H9 (cell line): Measurements from ENCODE around the gene DPYD. TPM values are rescaled to one million over a fixed set of nuclear protein-coding genes. Genes with fewer than 3 reads are reported as not detected.

Experiments used
- DNase-seq: peaks from one replicate; pipeline ENCODE4 v3.0.0-alpha.2; 2017
- H2AFZ ChIP-seq: one replicate; pipeline ENCODE4 v1.6.1; 2013; ENCODE audit warnings: mild to moderate bottlenecking, low read length, control low read depth, moderate library complexity
- H2AK5ac ChIP-seq: 2 replicates; pipeline ENCODE4 v1.6.1; 2013; ENCODE audit warnings: low read length, control low read depth, mixed read lengths; ENCODE audit not compliant: insufficient read length
- H2BK120ac ChIP-seq: one replicate; pipeline ENCODE4 v1.6.1; 2013; ENCODE audit warnings: low read depth, mild to moderate bottlenecking, low read length, control low read depth, inconsistent platforms; ENCODE audit not compliant: poor library complexity, severe bottlenecking
- H2BK12ac ChIP-seq: 2 replicates; pipeline ENCODE4 v1.6.1; 2013; ENCODE audit warnings: low read length, control low read depth, mixed read lengths, low read depth; ENCODE audit not compliant: insufficient read length
- H2BK15ac ChIP-seq: 2 replicates; pipeline ENCODE4 v1.6.1; 2013; ENCODE audit warnings: low read depth, low read length, control low read depth
- H2BK20ac ChIP-seq: one replicate; pipeline ENCODE4 v1.6.1; 2013; ENCODE audit warnings: low read depth, mild to moderate bottlenecking, low read length, control low read depth, inconsistent platforms; ENCODE audit not compliant: poor library complexity, severe bottlenecking
- H2BK5ac ChIP-seq: 2 replicates; pipeline ENCODE4 v1.6.1; 2013; ENCODE audit warnings: low read length, control low read depth, mixed read lengths; ENCODE audit not compliant: insufficient read length
- H3K14ac ChIP-seq: 2 replicates; pipeline ENCODE4 v1.6.1; 2013; ENCODE audit warnings: low read length, control low read depth; ENCODE audit not compliant: insufficient read depth
- H3K18ac ChIP-seq: 2 replicates; pipeline ENCODE4 v1.6.1; 2013; ENCODE audit warnings: low read depth, mild to moderate bottlenecking, mixed read lengths, low read length, control low read depth; ENCODE audit not compliant: insufficient read length
- H3K23ac ChIP-seq: 2 replicates; pipeline ENCODE4 v1.6.1; 2013; ENCODE audit warnings: low read length, control low read depth, mixed read lengths, low read depth; ENCODE audit not compliant: insufficient read length
- H3K23me2 ChIP-seq: 2 replicates; pipeline ENCODE4 v1.6.1; 2013; ENCODE audit warnings: low read depth, mild to moderate bottlenecking, mixed read lengths, low read length, control low read depth; ENCODE audit not compliant: insufficient read length, poor library complexity, severe bottlenecking
- H3K27ac ChIP-seq: 2 replicates; pipeline ENCODE4 v1.5.1; 2013; ENCODE audit warnings: low read length, control low read depth, mixed read lengths, low read depth; ENCODE audit not compliant: insufficient read length
- H3K27me3 ChIP-seq: 2 replicates; pipeline ENCODE4 v1.6.1; 2013; ENCODE audit warnings: low read length, control low read depth, inconsistent platforms; ENCODE audit not compliant: insufficient read depth
- H3K4ac ChIP-seq: 2 replicates; pipeline ENCODE4 v1.6.1; 2013; ENCODE audit warnings: low read depth, mild to moderate bottlenecking, control low read depth, inconsistent platforms, low read length, moderate library complexity
- H3K4me1 ChIP-seq: 2 replicates; pipeline ENCODE4 v1.6.1; 2013; ENCODE audit warnings: low read length, control low read depth, inconsistent platforms; ENCODE audit not compliant: insufficient read depth
- H3K4me2 ChIP-seq: 2 replicates; pipeline ENCODE4 v1.6.1; 2013; ENCODE audit warnings: low read length, control low read depth, mixed read lengths; ENCODE audit not compliant: insufficient read length, insufficient read depth
- H3K56ac ChIP-seq: 2 replicates; pipeline ENCODE4 v1.6.1; 2013; ENCODE audit warnings: low read depth, mild to moderate bottlenecking, mixed read lengths, low read length, control low read depth; ENCODE audit not compliant: insufficient read length
- H3K79me1 ChIP-seq: 2 replicates; pipeline ENCODE4 v1.6.1; 2013; ENCODE audit warnings: low read depth, mild to moderate bottlenecking, moderate library complexity, low read length, control low read depth, inconsistent platforms; ENCODE audit not compliant: insufficient read depth, poor library complexity, severe bottlenecking
- H3K79me2 ChIP-seq: 2 replicates; pipeline ENCODE4 v1.6.1; 2013; ENCODE audit warnings: low read length, control low read depth, inconsistent platforms; ENCODE audit not compliant: insufficient read depth
- H3K9ac ChIP-seq: 2 replicates; pipeline ENCODE4 v1.6.1; 2013; ENCODE audit warnings: low read length, control low read depth, mixed read lengths; ENCODE audit not compliant: insufficient read length; ENCODE audit errors: extremely low read depth
- H3K9me3 ChIP-seq: one replicate; pipeline ENCODE4 v1.6.1; 2013; ENCODE audit warnings: low read depth, low read length, inconsistent platforms; ENCODE audit not compliant: control insufficient read depth
- H3T11ph ChIP-seq: one replicate; pipeline ENCODE4 v1.6.1; 2013; ENCODE audit warnings: mild to moderate bottlenecking, low read length, control low read depth, inconsistent platforms
- H4K20me1 ChIP-seq: one replicate; pipeline ENCODE4 v1.6.1; 2013; ENCODE audit not compliant: control insufficient read depth, insufficient read length, insufficient read depth
- H4K5ac ChIP-seq: 2 replicates; pipeline ENCODE4 v1.6.1; 2013; ENCODE audit warnings: low read depth, mild to moderate bottlenecking, mixed read lengths, low read length, control low read depth; ENCODE audit not compliant: insufficient read length
- H4K8ac ChIP-seq: replicated peaks from 2 replicates; pipeline ENCODE4 v1.6.1; 2013; ENCODE audit warnings: low read length, control low read depth, mixed read lengths, low read depth; ENCODE audit not compliant: insufficient read length
- H4K91ac ChIP-seq: 2 replicates; pipeline ENCODE4 v1.6.1; 2013; ENCODE audit warnings: low read depth, mild to moderate bottlenecking, moderate library complexity, mixed read lengths, low read length, control low read depth; ENCODE audit not compliant: insufficient read length
- H3K27ac Mint-ChIP-seq, 3 experiments: 2 replicates in 2 of 3; 3 replicates in 1 of 3; pipeline ENCODE4 v1.8.0; 2020 to 2021; ENCODE audit warnings: mixed read lengths in 3 of 3, mild to moderate bottlenecking in 1 of 3, moderate library complexity in 1 of 3
- H3K27me3 Mint-ChIP-seq: 2 replicates; pipeline ENCODE4 v1.8.0; 2021; ENCODE audit warnings: low read depth, mild to moderate bottlenecking, moderate library complexity, mixed read lengths
- H3K36me3 Mint-ChIP-seq, 3 experiments: 2 replicates in 2 of 3; 3 replicates in 1 of 3; pipeline ENCODE4 v1.8.0; 2020 to 2021; ENCODE audit warnings: low read depth in 3 of 3, mixed read lengths in 3 of 3; ENCODE audit not compliant: insufficient read depth in 1 of 3
- H3K4me1 Mint-ChIP-seq, 2 experiments: 2 replicates each; pipeline ENCODE4 v1.8.0; 2020; ENCODE audit warnings: mixed read lengths in 2 of 2
- H3K4me3 Mint-ChIP-seq, 2 experiments: 2 replicates in 1 of 2; 3 replicates in 1 of 2; pipeline ENCODE4 v1.8.0; 2020 to 2021; ENCODE audit warnings: mild to moderate bottlenecking in 2 of 2, mixed read lengths in 2 of 2, moderate library complexity in 1 of 2
- H3K9me3 Mint-ChIP-seq, 2 experiments: 2 replicates in 1 of 2; 3 replicates in 1 of 2; pipeline ENCODE4 v1.8.0; 2020; ENCODE audit warnings: mild to moderate bottlenecking in 2 of 2, mixed read lengths in 2 of 2, moderate library complexity in 1 of 2
- WGBS: extraction: QIAGEN DNeasy Blood & Tissue Kit; methylation state at CpG from one replicate; pipeline ENCODE4 v1.1.7; 2013; ENCODE audit warnings: missing lambda C conversion rate, low lambda C conversion rate, mixed read lengths; ENCODE audit not compliant: insufficient read length; ENCODE audit errors: extremely low coverage; 5-methylcytosine and 5-hydroxymethylcytosine counted together
- total RNA-seq: library from RNA; stranded (reverse); gene quantifications from 2 replicates; pipeline ENCODE4 v1.2.1, GENCODE V29; 2021
- TF ChIP-seq, protein P1 (sequence below): fragments of 200-600 bp; sonication (generic); conservative IDR thresholded peaks from 3 replicates; pipeline ENCODE4 v1.8.0; 2021; ENCODE audit warnings: antibody characterized with exemption, mild to moderate bottlenecking

The DPYD gene
- total RNA-seq, 1 experiment from 2014 or later, result 0.37 TPM

- no peak overlapping the region for H2BK5ac ChIP-seq
Measured at GRCh38 chr1:97424209-97424608, 496.6 kb downstream of the DPYD start.

More at GRCh38 chr1:97424209-97424608, 496.6 kb downstream of the DPYD start:
- no CpG with 5 or more reads among the region's 1 CpG for WGBS
- H3K18ac ChIP-seq, result no peak overlapping the region
- no peaks in the 10 kb centered on the region for H3K4me1 ChIP-seq
- no peak overlapping the region for H3K23ac ChIP-seq
- H4K20me1 ChIP-seq, result no peaks in the 10 kb centered on the region
- TF ChIP-seq, protein P1, sequence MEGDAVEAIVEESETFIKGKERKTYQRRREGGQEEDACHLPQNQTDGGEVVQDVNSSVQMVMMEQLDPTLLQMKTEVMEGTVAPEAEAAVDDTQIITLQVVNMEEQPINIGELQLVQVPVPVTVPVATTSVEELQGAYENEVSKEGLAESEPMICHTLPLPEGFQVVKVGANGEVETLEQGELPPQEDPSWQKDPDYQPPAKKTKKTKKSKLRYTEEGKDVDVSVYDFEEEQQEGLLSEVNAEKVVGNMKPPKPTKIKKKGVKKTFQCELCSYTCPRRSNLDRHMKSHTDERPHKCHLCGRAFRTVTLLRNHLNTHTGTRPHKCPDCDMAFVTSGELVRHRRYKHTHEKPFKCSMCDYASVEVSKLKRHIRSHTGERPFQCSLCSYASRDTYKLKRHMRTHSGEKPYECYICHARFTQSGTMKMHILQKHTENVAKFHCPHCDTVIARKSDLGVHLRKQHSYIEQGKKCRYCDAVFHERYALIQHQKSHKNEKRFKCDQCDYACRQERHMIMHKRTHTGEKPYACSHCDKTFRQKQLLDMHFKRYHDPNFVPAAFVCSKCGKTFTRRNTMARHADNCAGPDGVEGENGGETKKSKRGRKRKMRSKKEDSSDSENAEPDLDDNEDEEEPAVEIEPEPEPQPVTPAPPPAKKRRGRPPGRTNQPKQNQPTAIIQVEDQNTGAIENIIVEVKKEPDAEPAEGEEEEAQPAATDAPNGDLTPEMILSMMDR, result no peak
- H3K36me3 Mint-ChIP-seq, result no peaks in the 10 kb centered on the region
- H3T11ph ChIP-seq, result no peak overlapping the region
- H3K4me1 Mint-ChIP-seq, result peaks cover 7 to 13% of the 10 kb centered on the region in 2 experiments
- H3K23me2 ChIP-seq, result no peaks in the 10 kb centered on the region
- H3K14ac ChIP-seq, result no peak overlapping the region
- no peaks in the 10 kb centered on the region; a peak in 1 of 5 replicates for H3K9me3 Mint-ChIP-seq
- H3K4me3 Mint-ChIP-seq, result no peak overlapping the region
- no peak overlapping the region for H2BK120ac ChIP-seq
- H4K5ac ChIP-seq, result no peak overlapping the region
- H3K27ac Mint-ChIP-seq, result no peak overlapping the region
- no peak overlapping the region for H4K91ac ChIP-seq
- H3K27ac ChIP-seq, result no peak overlapping the region
- H4K8ac ChIP-seq, result no peak overlapping the region
- no peaks in the 10 kb centered on the region for H3K79me2 ChIP-seq
- H2BK15ac ChIP-seq, result no peak overlapping the region
- no peak for DNase-seq
- no peak overlapping the region for H2BK20ac ChIP-seq
- no peak overlapping the region for H2AFZ ChIP-seq
- H3K27me3 Mint-ChIP-seq, result no peaks in the 10 kb centered on the region
- H2BK12ac ChIP-seq, result no peak overlapping the region
- H3K9me3 ChIP-seq, result no peaks in the 10 kb centered on the region
- H3K27me3 ChIP-seq, result no peaks in the 10 kb centered on the region
- no peaks in the 10 kb centered on the region for H3K79me1 ChIP-seq
- no peak overlapping the region for H3K4me2 ChIP-seq
- H3K56ac ChIP-seq, result no peak overlapping the region
- H3K9ac ChIP-seq, result no peak overlapping the region
- no peak overlapping the region for H3K4ac ChIP-seq
- no peak overlapping the region for H2AK5ac ChIP-seq
